SH-SY5Y (cell line): ENCODE data around the gene PPL.

Source experiments
- GATA2 ChIP-seq: IDR thresholded peaks from 2 replicates; pipeline ENCODE4 v1.6.1; 2011; ENCODE audit warnings: mild to moderate bottlenecking, low read depth, low read length
- GATA3 ChIP-seq: IDR thresholded peaks from 2 replicates; pipeline ENCODE4 v1.6.1; 2011; ENCODE audit warnings: low read depth, mild to moderate bottlenecking, low read length, moderate library complexity

GRCh38 chr16:4846503-4846900 is 90.4 kb downstream of the PPL start:
- TF ChIP-seq GATA3 (no peak), GATA2 (no peak)
